Fibroblast of lung (primary cell): Measurements from ENCODE around the gene ARHGEF16.

Source experiments
- CTCF ChIP-seq, 2 donors: IDR thresholded peaks in 1 of 2; conservative IDR thresholded peaks in 1 of 2; 1 replicate in 1 of 2; 2 replicates in 1 of 2; pipeline ENCODE4 v1.5.1; 2011 to 2012; ENCODE audit warnings: low read length in 2 of 2, control low read depth in 1 of 2, inconsistent platforms in 1 of 2, low read depth in 1 of 2, mild to moderate bottlenecking in 1 of 2
- EZH2 ChIP-seq: IDR thresholded peaks from 2 replicates; pipeline ENCODE4 v1.5.1; 2012; ENCODE audit warnings: low read length, control low read depth, mild to moderate bottlenecking; ENCODE audit errors: missing control alignments

GRCh38 chr1:3465091-3465934 lies 10.8 kb downstream of the ARHGEF16 start:
- TF ChIP-seq CTCF (conservative IDR thresholded peaks at IDR 0.05 in 1 of 2, IDR thresholded peaks at IDR 0.05 in 1 of 2; ENCODE audit: low read depth in 1 of 2, low read length in 2 of 2), result no peak
- TF ChIP-seq EZH2, result no peak
